Stimulated activated naive CD4-positive, alpha-beta T cell (primary cell): ENCODE results near the gene IFITM10.

ENCODE experiments used
- DNase-seq, 6 experiments: peaks; one replicate each; lab custom pipeline; 2025; lab: John Stamatoyannopoulos, UW

Gene IFITM10

GRCh38 chr11:1752907-1753228 lies 2.5 kb upstream of the IFITM10 start:
- no peak for DNase-seq

GRCh38 chr11:1751999-1752906 lies 1.9 kb upstream of the IFITM10 start:
- DNase-seq, result no peak

GRCh38 chr11:1751531-1751921 lies 1.1 kb upstream of the IFITM10 start:
- no peak for DNase-seq

- no peak for DNase-seq
Measured at GRCh38 chr11:1750840-1751530, 590 bp upstream of the IFITM10 start.

GRCh38 chr11:1749395-1750351 lies 722 bp downstream of the IFITM10 start:
- no peak for DNase-seq

- DNase-seq, result no peak
Measured at GRCh38 chr11:1748636-1749394, 1.6 kb downstream of the IFITM10 start.

- DNase-seq, result no peak
Measured at GRCh38 chr11:1747753-1748635, 2.4 kb downstream of the IFITM10 start.

- no peak for DNase-seq
Measured at GRCh38 chr11:1746956-1747752, 3.2 kb downstream of the IFITM10 start.

- DNase-seq, result no peak
Measured at GRCh38 chr11:1746511-1746931, 3.9 kb downstream of the IFITM10 start.

- no peak for DNase-seq
Measured at GRCh38 chr11:1745701-1746320, 4.6 kb downstream of the IFITM10 start.

GRCh38 chr11:1744891-1745700 lies 5.3 kb downstream of the IFITM10 start:
- DNase-seq, result no peak

- DNase-seq, result no peak
Measured at GRCh38 chr11:1744137-1744886, 6.1 kb downstream of the IFITM10 start.

- no peak for DNase-seq
Measured at GRCh38 chr11:1743585-1744136, 6.7 kb downstream of the IFITM10 start.

- DNase-seq, result no peak
Measured at GRCh38 chr11:1742869-1743584, 7.4 kb downstream of the IFITM10 start.

- no peak for DNase-seq
Measured at GRCh38 chr11:1742371-1742770, 8.0 kb downstream of the IFITM10 start.

- no peak for DNase-seq
Measured at GRCh38 chr11:1741741-1742140, 8.7 kb downstream of the IFITM10 start.
